ENCODE results near the gene ESRP2.

Gene ESRP2

DNA sequence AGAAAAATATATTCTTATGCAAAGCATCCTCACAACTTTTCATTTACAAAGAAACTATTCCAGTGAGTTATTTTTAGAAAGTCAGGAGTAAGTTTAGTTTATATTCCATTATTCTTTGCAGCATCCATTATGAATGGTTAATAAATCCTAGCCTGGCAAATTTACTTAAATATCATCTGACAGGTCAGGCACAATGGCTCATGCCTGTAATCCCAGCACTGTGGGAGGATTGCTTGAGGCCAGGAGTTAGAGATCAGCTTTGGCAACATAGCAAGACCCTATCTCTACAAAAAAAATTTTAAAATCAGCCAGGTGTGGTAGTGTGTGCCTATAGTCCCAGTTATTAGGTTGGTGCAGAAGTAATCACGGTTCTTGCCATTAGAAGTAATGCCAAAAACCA is 12.9 kb downstream of the ESRP2 start:
- TF ChIP-seq CTCF (IDR thresholded peaks at IDR 0.05; ENCODE audit: insufficient read depth, low read depth, low read length, missing control alignments): no peak
- DNase-seq (ENCODE audit: low read depth): no peak
- H3K4me3 ChIP-seq (ENCODE audit: low read depth, low read length): no peak overlapping the region

- TF ChIP-seq CTCF (IDR thresholded peaks at IDR 0.05; ENCODE audit: insufficient read depth, low read depth, low read length, missing control alignments): no peak
- no peak for DNase-seq (ENCODE audit: low read depth)
- H3K4me3 ChIP-seq (ENCODE audit: low read depth, low read length): no peak overlapping the region
These were observed 16.1 kb downstream of the ESRP2 start for GRCh38 chr16:68219725-68220351.

DNA sequence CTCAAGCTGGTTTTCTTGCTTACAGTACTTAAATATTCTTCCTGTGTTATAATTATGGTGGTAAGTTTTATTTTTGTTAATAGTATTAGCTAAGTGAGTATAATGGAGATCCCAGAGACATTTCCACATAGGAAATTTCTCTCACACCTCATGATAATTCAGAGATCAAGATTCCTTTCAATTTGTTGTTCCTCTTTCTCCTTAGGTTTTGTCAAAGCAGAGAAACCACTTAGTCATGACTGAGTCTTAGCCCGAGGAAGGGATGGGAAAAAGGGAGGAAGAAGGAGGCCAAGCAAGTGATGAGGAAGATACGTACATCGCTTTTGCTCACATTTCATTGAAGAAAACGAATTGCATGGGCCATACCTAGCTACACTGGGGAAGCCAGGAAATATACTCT is 18.4 kb downstream of the ESRP2 start:
- no peak for DNase-seq (ENCODE audit: low read depth)
- H3K4me3 ChIP-seq (ENCODE audit: low read depth, low read length): no peak overlapping the region
- TF ChIP-seq CTCF (IDR thresholded peaks at IDR 0.05; ENCODE audit: insufficient read depth, low read depth, low read length, missing control alignments): no peak

GRCh38 chr16:68216240-68216639 is 19.7 kb downstream of the ESRP2 start:
- no peak for DNase-seq (ENCODE audit: low read depth)
- H3K4me3 ChIP-seq (ENCODE audit: low read depth, low read length): no peak overlapping the region
- TF ChIP-seq CTCF (IDR thresholded peaks at IDR 0.05; ENCODE audit: insufficient read depth, low read depth, low read length, missing control alignments): no peak

- no peak for TF ChIP-seq CTCF (IDR thresholded peaks at IDR 0.05; ENCODE audit: insufficient read depth, low read depth, low read length, missing control alignments)
- no peak for DNase-seq (ENCODE audit: low read depth)
- no peak overlapping the region for H3K4me3 ChIP-seq (ENCODE audit: low read depth, low read length)
These were observed 20.6 kb downstream of the ESRP2 start for GRCh38 chr16:68215302-68215701.

DNA sequence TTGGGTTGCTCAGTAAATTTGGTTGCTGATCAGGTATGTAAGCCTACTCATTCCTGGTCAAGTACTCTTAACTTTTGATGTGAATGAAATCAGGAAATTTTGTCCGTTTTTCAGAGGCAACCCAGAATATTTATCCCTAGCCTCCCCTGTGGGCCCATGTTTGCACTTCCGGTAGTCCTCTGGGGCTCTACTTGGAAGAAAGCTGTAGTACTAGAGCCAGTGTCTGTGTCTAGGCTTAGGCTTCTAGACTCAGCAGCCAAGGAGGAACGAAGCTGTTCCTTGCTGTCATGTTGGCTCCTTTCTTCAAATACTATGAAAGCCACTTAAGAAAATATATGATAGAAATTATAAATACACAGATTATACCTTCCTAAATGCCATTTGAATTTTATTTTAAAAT is 21.2 kb downstream of the ESRP2 start:
- TF ChIP-seq CTCF (IDR thresholded peaks at IDR 0.05; ENCODE audit: insufficient read depth, low read depth, low read length, missing control alignments): no peak

GRCh38 chr16:68206245-68206644 is 29.7 kb downstream of the ESRP2 start:
- no peak for DNase-seq (ENCODE audit: low read depth)
- no peak for TF ChIP-seq CTCF (IDR thresholded peaks at IDR 0.05; ENCODE audit: insufficient read depth, low read depth, low read length, missing control alignments)
- H3K4me3 ChIP-seq (ENCODE audit: low read depth, low read length): no peak overlapping the region

More for the DNA sequence above, 21.2 kb downstream of the ESRP2 start:
- no peak for DNase-seq (ENCODE audit: low read depth)
- no peak overlapping the region for H3K4me3 ChIP-seq (ENCODE audit: low read depth, low read length)

All from GM12865 (cell line).